ENCODE results near the gene AP3S2. TPM values are rescaled to one million over a fixed set of nuclear protein-coding genes. Genes with fewer than 3 reads are reported as not detected.

The AP3S2 gene
- total RNA-seq, 1 experiment from 2014 or later = 23.3 TPM

- intact Hi-C loops (cut with micrococcal nuclease) = loop anchor here (5.0 kb wide), 2 partner anchors 63 to 178 kb away; no protein-coding TSS in a partner anchor
- RAD21 ChIA-PET (ENCODE audit: low non-redundant PET in 1 of 2, low total read pairs in 2 of 2, uncharacterized antibody in 2 of 2, unreplicated experiment in 2 of 2) = interaction anchor here in 1 of 2 experiments (0.6 kb wide), 1 partner anchor 11 kb away, joined by 4 read pairs; no protein-coding TSS in a partner anchor
- no peaks in the 10 kb centered on the region for H3K9me2 ChIP-seq (ENCODE audit: insufficient read depth)
- no peaks in the 10 kb centered on the region for H3K36me3 ChIP-seq (ENCODE audit: control insufficient read depth in 1 of 2, insufficient read depth in 2 of 2, low read length in 2 of 2)
- no peaks in the 10 kb centered on the region for H3K9me3 ChIP-seq (ENCODE audit: control insufficient read depth in 1 of 2, insufficient read depth in 1 of 2, low read depth in 1 of 2, low read length in 2 of 2)
- H3K27ac ChIP-seq (ENCODE audit: low read depth, low read length) = no peak overlapping the region
- no peaks in the 10 kb centered on the region for H3K27me3 ChIP-seq (ENCODE audit: insufficient read depth, low read length)
- TF ChIP-seq RAD21 (IDR thresholded peaks at IDR 0.05; ENCODE audit: low read depth) (no peak), JUND (IDR thresholded peaks at IDR 0.05) (no peak), ZFX (IDR thresholded peaks at IDR 0.05) (no peak), REST (IDR thresholded peaks at IDR 0.05; ENCODE audit: low read depth) (no peak), CEBPB (IDR thresholded peaks at IDR 0.05; ENCODE audit: low read depth) (no peak), SP1 (IDR thresholded peaks at IDR 0.05; ENCODE audit: low read depth) (no peak), CTCF (IDR thresholded peaks at IDR 0.05 in 2 of 3, conservative IDR thresholded peaks at IDR 0.05 in 1 of 3; ENCODE audit: borderline replicate concordance in 1 of 3, insufficient read depth in 1 of 3, low read depth in 2 of 3, low read length in 2 of 3) (no peak), CBX3 (IDR thresholded peaks at IDR 0.05; ENCODE audit: low read depth) (no peak), ELF1 (IDR thresholded peaks at IDR 0.05; ENCODE audit: borderline replicate concordance, low read depth) (no peak), YY1 (IDR thresholded peaks at IDR 0.05; ENCODE audit: extremely low read depth, insufficient replicate concordance, low read depth, low read length) (no peak), SRF (IDR thresholded peaks at IDR 0.05; ENCODE audit: low read depth) (no peak), EZH2phosphoT487 (IDR thresholded peaks at IDR 0.05; ENCODE audit: borderline replicate concordance) (no peak), ZNF274 (IDR thresholded peaks at IDR 0.05; ENCODE audit: low read depth, low read length) (no peak), TCF7L2 (IDR thresholded peaks at IDR 0.05; ENCODE audit: borderline replicate concordance, extremely low read depth, insufficient read depth, insufficient read length) (no peak), EGR1 (IDR thresholded peaks at IDR 0.05; ENCODE audit: low read depth) (no peak), MAX (IDR thresholded peaks at IDR 0.05) (no peak), SIN3A (IDR thresholded peaks at IDR 0.05; ENCODE audit: low read depth) (no peak), EZH2 (IDR thresholded peaks at IDR 0.05) (no peak)
- no peak overlapping the region for H2AFZ ChIP-seq (ENCODE audit: low read depth, low read length, poor library complexity, severe bottlenecking)
- POLR2A ChIA-PET = no interaction called here
- no peaks in the 10 kb centered on the region for H4K20me1 ChIP-seq (ENCODE audit: insufficient read depth)
- peaks cover 8 to 20% of the 10 kb centered on the region in 2 experiments; a peak in 3 of 4 replicates for H3K4me1 ChIP-seq (ENCODE audit: control insufficient read depth in 1 of 2, insufficient read depth in 2 of 2, low read length in 2 of 2)
- no peak for ATAC-seq
- H3K79me2 ChIP-seq (ENCODE audit: insufficient read depth, low read length) = no peaks in the 10 kb centered on the region
- no peak for DNase-seq (ENCODE audit: low read depth, low spot score)
- no peak overlapping the region for H3K9ac ChIP-seq (ENCODE audit: low read length)
- BruUV-seq (replicated peaks) = no TSS peak
- no peak overlapping the region for H3K4me2 ChIP-seq (ENCODE audit: low read length)
- no peak overlapping the region for H3K4me3 ChIP-seq (replicated peaks in 1 of 2; ENCODE audit: low read depth in 1 of 2, low read length in 2 of 2)
- CTCF ChIA-PET = no interaction called here
These were observed 15.8 kb upstream of the AP3S2 start for GRCh38 chr15:89909611-89910010.
